ENCODE data around the gene SFSWAP. TPM values are rescaled to one million over a fixed set of nuclear protein-coding genes. Genes with fewer than 3 reads are reported as not detected.

The SFSWAP gene
- polyA plus RNA-seq, 2 of the 4 experiments (the other 2 are of a cell fraction), result 21.8 to 23.5 TPM

DNA sequence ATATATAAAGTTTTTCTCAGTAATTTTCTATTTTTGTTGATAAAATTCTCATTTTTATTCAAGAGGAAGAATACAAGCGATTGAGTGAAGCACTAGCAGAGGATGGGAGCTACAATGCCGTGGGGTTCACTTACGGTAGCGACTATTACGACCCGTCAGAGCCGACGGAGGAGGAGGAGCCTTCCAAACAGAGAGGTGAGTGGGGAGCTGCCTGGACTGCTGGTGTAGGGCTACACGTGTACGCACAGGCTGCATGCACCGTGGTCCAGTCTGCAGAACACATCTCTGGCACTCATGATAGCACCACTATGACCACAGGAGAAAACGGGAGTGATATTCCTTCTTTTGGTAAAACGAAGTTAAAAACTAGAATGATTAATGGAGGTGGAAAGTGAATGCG lies 3.9 kb downstream of the SFSWAP start (continued):
- TF ChIP-seq, protein P1, sequence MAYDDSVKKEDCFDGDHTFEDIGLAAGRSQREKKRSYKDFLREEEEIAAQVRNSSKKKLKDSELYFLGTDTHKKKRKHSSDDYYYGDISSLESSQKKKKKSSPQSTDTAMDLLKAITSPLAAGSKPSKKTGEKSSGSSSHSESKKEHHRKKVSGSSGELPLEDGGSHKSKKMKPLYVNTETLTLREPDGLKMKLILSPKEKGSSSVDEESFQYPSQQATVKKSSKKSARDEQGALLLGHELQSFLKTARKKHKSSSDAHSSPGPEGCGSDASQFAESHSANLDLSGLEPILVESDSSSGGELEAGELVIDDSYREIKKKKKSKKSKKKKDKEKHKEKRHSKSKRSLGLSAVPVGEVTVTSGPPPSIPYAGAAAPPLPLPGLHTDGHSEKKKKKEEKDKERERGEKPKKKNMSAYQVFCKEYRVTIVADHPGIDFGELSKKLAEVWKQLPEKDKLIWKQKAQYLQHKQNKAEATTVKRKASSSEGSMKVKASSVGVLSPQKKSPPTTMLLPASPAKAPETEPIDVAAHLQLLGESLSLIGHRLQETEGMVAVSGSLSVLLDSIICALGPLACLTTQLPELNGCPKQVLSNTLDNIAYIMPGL (CRISPR knock-in tag; IDR thresholded peaks at IDR 0.05; ENCODE audit: borderline replicate concordance), result no peak
- TF ChIP-seq GATA3 (IDR thresholded peaks at IDR 0.05; ENCODE audit: borderline replicate concordance), result no peak
- no peak for TF ChIP-seq NR3C1 (IDR thresholded peaks at IDR 0.05)
- TF ChIP-seq ZNF302 (CRISPR knock-in tag; IDR thresholded peaks at IDR 0.05), result no peak
- no peak; the same call in 1 of the 2 replicates for TF ChIP-seq POLR2A (IDR thresholded peaks at IDR 0.05; ENCODE audit: low read length)
- TF ChIP-seq NFE2L2 (conservative IDR thresholded peaks at IDR 0.05; ENCODE audit: low read length), result no peak
- TF ChIP-seq FOSB (CRISPR knock-in tag; IDR thresholded peaks at IDR 0.05), result no peak
- no peak for TF ChIP-seq CHD2 (IDR thresholded peaks at IDR 0.05; ENCODE audit: low read length, partially characterized antibody)

DNA sequence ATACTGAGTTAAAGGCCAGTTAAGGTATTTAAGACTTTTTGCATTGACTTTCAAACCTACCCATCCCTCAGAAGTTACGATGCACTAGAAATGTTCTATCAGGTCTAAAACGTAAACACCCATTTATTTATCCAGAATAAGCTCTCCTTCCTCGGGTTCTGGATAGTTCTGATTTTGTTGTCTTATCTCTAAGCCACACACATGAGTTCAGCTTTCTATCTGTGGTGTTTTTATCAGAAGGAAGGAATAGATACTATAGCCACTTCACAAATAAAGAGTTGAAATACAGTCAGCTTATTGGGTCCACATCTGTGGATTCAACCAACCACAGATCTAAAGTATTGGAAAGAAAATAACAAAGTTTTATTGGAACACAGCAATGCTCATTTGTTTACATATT lies 5.4 kb downstream of the SFSWAP start:
- WGBS (ENCODE audit: missing lambda C conversion rate), result 80% methylated on average over 3 of the region's 3 CpGs
- Histone ChIP-seq H3K9me3 (no peaks in the 10 kb centered on the region), H3K27ac (no peak overlapping the region), H3K4me3 (no peak overlapping the region), H3K4me2 (no peak overlapping the region), H3K4me1 (peaks cover 10% of the 10 kb centered on the region)
- ChIA-PET POLR2A (no interaction called here), CTCF (interaction anchor here (1.0 to 1.6 kb wide), 3 partner anchors 9 to 612 kb away, joined by 3 to 4 read pairs (median 4); no protein-coding TSS in a partner anchor)
- FAIRE-seq (no peak), DNase-seq (ENCODE audit: low read depth in 1 of 2, low spot score in 1 of 2) (no peak), ATAC-seq (no peak)
- no peak for TF ChIP-seq RCOR1 (IDR thresholded peaks at IDR 0.05; ENCODE audit: low read depth, low read length)
- TF ChIP-seq MAFK (IDR thresholded peaks at IDR 0.05; ENCODE audit: partially characterized antibody), result no peak
- TF ChIP-seq, protein P2, sequence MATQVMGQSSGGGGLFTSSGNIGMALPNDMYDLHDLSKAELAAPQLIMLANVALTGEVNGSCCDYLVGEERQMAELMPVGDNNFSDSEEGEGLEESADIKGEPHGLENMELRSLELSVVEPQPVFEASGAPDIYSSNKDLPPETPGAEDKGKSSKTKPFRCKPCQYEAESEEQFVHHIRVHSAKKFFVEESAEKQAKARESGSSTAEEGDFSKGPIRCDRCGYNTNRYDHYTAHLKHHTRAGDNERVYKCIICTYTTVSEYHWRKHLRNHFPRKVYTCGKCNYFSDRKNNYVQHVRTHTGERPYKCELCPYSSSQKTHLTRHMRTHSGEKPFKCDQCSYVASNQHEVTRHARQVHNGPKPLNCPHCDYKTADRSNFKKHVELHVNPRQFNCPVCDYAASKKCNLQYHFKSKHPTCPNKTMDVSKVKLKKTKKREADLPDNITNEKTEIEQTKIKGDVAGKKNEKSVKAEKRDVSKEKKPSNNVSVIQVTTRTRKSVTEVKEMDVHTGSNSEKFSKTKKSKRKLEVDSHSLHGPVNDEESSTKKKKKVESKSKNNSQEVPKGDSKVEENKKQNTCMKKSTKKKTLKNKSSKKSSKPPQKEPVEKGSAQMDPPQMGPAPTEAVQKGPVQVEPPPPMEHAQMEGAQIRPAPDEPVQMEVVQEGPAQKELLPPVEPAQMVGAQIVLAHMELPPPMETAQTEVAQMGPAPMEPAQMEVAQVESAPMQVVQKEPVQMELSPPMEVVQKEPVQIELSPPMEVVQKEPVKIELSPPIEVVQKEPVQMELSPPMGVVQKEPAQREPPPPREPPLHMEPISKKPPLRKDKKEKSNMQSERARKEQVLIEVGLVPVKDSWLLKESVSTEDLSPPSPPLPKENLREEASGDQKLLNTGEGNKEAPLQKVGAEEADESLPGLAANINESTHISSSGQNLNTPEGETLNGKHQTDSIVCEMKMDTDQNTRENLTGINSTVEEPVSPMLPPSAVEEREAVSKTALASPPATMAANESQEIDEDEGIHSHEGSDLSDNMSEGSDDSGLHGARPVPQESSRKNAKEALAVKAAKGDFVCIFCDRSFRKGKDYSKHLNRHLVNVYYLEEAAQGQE (IDR thresholded peaks at IDR 0.05), result no peak
- TF ChIP-seq POLR2AphosphoS2 (conservative IDR thresholded peaks at IDR 0.05; ENCODE audit: low read length), result no peak
- TF ChIP-seq JUNB (IDR thresholded peaks at IDR 0.05), result no peak
- no peak for TF ChIP-seq EHMT2 (IDR thresholded peaks at IDR 0.05; ENCODE audit: low read depth)
- TF ChIP-seq BHLHE40 (IDR thresholded peaks at IDR 0.05; ENCODE audit: low read depth, low read length), result no peak
- TF ChIP-seq, protein P3, sequence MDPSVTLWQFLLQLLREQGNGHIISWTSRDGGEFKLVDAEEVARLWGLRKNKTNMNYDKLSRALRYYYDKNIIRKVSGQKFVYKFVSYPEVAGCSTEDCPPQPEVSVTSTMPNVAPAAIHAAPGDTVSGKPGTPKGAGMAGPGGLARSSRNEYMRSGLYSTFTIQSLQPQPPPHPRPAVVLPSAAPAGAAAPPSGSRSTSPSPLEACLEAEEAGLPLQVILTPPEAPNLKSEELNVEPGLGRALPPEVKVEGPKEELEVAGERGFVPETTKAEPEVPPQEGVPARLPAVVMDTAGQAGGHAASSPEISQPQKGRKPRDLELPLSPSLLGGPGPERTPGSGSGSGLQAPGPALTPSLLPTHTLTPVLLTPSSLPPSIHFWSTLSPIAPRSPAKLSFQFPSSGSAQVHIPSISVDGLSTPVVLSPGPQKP (IDR thresholded peaks at IDR 0.05; ENCODE audit: low read depth, low read length), result no peak
- TF ChIP-seq, protein P4, sequence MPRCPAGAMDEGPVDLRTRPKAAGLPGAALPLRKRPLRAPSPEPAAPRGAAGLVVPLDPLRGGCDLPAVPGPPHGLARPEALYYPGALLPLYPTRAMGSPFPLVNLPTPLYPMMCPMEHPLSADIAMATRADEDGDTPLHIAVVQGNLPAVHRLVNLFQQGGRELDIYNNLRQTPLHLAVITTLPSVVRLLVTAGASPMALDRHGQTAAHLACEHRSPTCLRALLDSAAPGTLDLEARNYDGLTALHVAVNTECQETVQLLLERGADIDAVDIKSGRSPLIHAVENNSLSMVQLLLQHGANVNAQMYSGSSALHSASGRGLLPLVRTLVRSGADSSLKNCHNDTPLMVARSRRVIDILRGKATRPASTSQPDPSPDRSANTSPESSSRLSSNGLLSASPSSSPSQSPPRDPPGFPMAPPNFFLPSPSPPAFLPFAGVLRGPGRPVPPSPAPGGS (IDR thresholded peaks at IDR 0.05), result no peak

DNA sequence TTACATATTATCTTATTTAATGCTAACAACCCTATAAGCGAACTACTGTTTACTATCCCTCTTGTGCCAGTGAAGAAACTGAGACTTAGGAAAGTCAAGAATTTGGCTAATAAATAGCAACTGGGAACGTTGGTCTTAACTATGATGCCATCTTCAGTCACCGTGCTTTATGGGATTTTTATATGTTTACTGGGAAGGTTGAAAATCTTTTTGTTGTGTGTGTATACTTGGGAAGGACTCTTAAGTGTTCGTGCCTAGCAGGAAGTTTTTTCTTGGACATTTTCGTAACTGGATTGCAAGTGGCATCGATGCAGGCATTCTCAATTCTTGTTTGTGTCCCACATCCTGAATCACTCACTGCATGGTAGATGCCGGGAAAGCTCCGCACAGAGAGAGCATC lies 9.4 kb downstream of the SFSWAP start:
- H3K4me2 ChIP-seq, result no peak overlapping the region
- ChIA-PET POLR2A (no interaction called here), CTCF (interaction anchor here (1.0 to 1.6 kb wide), 2 partner anchors 9 to 615 kb away, joined by 3 to 5 read pairs; no protein-coding TSS in a partner anchor)
- ATAC-seq (no peak), FAIRE-seq (no peak), DNase-seq (ENCODE audit: low read depth in 1 of 2, low spot score in 1 of 2) (no peak)
- H3K27ac ChIP-seq, result no peak overlapping the region
- H3K4me1 ChIP-seq, result 0 out of 3 replicates have a peak, but pooled peaks cover 2% of the 10 kb centered on the region
- WGBS (ENCODE audit: missing lambda C conversion rate), result 83% methylated on average over 8 of the region's 8 CpGs
- H3K4me3 ChIP-seq, result no peak overlapping the region
- no peaks in the 10 kb centered on the region for H3K9me3 ChIP-seq
- TF ChIP-seq FOSL2 (IDR thresholded peaks at IDR 0.05) (no peak), FOSL2 (CRISPR knock-in tag; IDR thresholded peaks at IDR 0.05) (no peak), CHD2 (IDR thresholded peaks at IDR 0.05; ENCODE audit: low read length, partially characterized antibody) (no peak), NPAS2 (CRISPR knock-in tag; IDR thresholded peaks at IDR 0.05; ENCODE audit: borderline replicate concordance) (no peak), ESRRA (IDR thresholded peaks at IDR 0.05; ENCODE audit: borderline replicate concordance, low read length) (no peak), CBX8 (IDR thresholded peaks at IDR 0.05) (no peak), JUNB (IDR thresholded peaks at IDR 0.05) (no peak), SREBF2 (IDR thresholded peaks at IDR 0.05) (no peak), POLR2AphosphoS2 (conservative IDR thresholded peaks at IDR 0.05; ENCODE audit: low read length) (no peak), HEYL (CRISPR knock-in tag; IDR thresholded peaks at IDR 0.05) (no peak), MAZ (IDR thresholded peaks at IDR 0.05; ENCODE audit: borderline replicate concordance, low read depth, low read length) (no peak)
- TF ChIP-seq, protein P1 (CRISPR knock-in tag; IDR thresholded peaks at IDR 0.05; ENCODE audit: borderline replicate concordance), result no peak
- TF ChIP-seq, protein P5, sequence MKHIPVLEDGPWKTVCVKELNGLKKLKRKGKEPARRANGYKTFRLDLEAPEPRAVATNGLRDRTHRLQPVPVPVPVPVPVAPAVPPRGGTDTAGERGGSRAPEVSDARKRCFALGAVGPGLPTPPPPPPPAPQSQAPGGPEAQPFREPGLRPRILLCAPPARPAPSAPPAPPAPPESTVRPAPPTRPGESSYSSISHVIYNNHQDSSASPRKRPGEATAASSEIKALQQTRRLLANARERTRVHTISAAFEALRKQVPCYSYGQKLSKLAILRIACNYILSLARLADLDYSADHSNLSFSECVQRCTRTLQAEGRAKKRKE (CRISPR knock-in tag; IDR thresholded peaks at IDR 0.05; ENCODE audit: low read depth), result no peak

All from A549 (cell line).